Sigmoid colon (tissue), 4 donors: ENCODE data around the gene CACNG1.

Source experiments
- EP300 ChIP-seq, 4 donors: sonication (generic); formaldehyde crosslinking; IDR thresholded peaks; one replicate each; pipeline ENCODE4 v1.6.1; 2017; ENCODE audit warnings: antibody characterized with exemption in 4 of 4
- POLR2A ChIP-seq, 2 donors: fragments of 450-650 bp; IDR thresholded peaks; one replicate each; pipeline ENCODE4 v1.6.1; 2016; ENCODE audit warnings: antibody characterized with exemption in 2 of 2, mild to moderate bottlenecking in 2 of 2, moderate library complexity in 2 of 2
- POLR2AphosphoS5 ChIP-seq, 4 donors: sonication (generic); formaldehyde crosslinking; IDR thresholded peaks; one replicate each; pipeline ENCODE4 v1.6.1; 2017; ENCODE audit warnings: antibody characterized with exemption in 4 of 4
- TF ChIP-seq, protein P1 (sequence below), 4 experiments: fragments of 450-650 bp in 3 of 4; fragments of 200-600 bp in 1 of 4; IDR thresholded peaks; one replicate each; pipeline ENCODE4 v1.5.1; 2016 to 2019; ENCODE audit warnings: antibody characterized with exemption in 4 of 4, mild to moderate bottlenecking in 3 of 4, moderate library complexity in 2 of 4

DNA sequence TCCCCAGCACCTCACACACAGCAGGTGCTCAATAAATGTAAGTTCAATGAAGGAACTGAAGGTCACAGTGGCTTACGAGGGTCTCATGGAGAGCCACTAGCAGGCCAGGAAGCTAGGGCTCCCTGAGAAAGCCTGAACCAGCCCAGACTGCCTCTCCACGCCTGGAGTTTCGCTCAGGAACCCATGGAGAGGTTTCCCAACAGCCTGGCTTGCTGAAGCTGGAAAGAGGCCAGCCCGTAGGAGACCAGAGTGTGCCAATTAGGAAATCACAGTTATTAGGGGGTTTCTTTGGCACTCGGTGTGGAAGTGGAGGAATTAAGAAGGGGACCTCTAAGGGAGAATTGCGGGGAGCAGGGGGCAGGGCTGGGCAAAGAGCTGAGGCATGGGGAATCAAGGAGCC, 36.3 kb upstream of the CACNG1 start:
- no peak for TF ChIP-seq POLR2AphosphoS5 (IDR thresholded peaks at IDR 0.05)
- TF ChIP-seq, protein P1, sequence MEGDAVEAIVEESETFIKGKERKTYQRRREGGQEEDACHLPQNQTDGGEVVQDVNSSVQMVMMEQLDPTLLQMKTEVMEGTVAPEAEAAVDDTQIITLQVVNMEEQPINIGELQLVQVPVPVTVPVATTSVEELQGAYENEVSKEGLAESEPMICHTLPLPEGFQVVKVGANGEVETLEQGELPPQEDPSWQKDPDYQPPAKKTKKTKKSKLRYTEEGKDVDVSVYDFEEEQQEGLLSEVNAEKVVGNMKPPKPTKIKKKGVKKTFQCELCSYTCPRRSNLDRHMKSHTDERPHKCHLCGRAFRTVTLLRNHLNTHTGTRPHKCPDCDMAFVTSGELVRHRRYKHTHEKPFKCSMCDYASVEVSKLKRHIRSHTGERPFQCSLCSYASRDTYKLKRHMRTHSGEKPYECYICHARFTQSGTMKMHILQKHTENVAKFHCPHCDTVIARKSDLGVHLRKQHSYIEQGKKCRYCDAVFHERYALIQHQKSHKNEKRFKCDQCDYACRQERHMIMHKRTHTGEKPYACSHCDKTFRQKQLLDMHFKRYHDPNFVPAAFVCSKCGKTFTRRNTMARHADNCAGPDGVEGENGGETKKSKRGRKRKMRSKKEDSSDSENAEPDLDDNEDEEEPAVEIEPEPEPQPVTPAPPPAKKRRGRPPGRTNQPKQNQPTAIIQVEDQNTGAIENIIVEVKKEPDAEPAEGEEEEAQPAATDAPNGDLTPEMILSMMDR (IDR thresholded peaks at IDR 0.05): no peak
- no peak for TF ChIP-seq POLR2A (IDR thresholded peaks at IDR 0.05)
- TF ChIP-seq EP300 (IDR thresholded peaks at IDR 0.05): no peak
